HG02571 (cell line): ENCODE measurements around the gene MNT.
A peak's percentile ranks its signal among the peaks of the same experiment; 100 is the strongest.
"Not testable (repeated sequence)": the region's sequence is repeated elsewhere in the genome, so short reads cannot be mapped to it uniquely, and the experiment has no call there.

Experiments used
- ATAC-seq: cut with Tn5 transposase; IDR thresholded peaks from one replicate; pipeline ENCODE4 v1.9.1; 2021; ENCODE audit warnings: mild to moderate bottlenecking, moderate library complexity; ENCODE audit not compliant: unreplicated experiment

MNT gene

GRCh38 chr17:2400877-2401425 is at the start of gene MNT:
Gene MNT, minus strand, starts transcription at chr17:2401060. Its CDS starts 348 bp downstream, at chr17:2400712.
- peak; percentile 29 for ATAC-seq

GRCh38 chr17:2450016-2450650 is 49.3 kb upstream of the MNT start:
- ATAC-seq, result no peak

- ATAC-seq, result no peak
Measured at GRCh38 chr17:2449486-2449885, 48.6 kb upstream of the MNT start.

- ATAC-seq, result not testable (repeated sequence)
Measured at GRCh38 chr17:2447479-2447878, 46.6 kb upstream of the MNT start.

GRCh38 chr17:2445638-2446037 is 44.8 kb upstream of the MNT start:
- no peak for ATAC-seq

GRCh38 chr17:2444382-2444781 is 43.5 kb upstream of the MNT start:
- no peak for ATAC-seq

GRCh38 chr17:2442166-2442565 is 41.3 kb upstream of the MNT start:
- ATAC-seq, result no peak

- no peak for ATAC-seq
Measured at GRCh38 chr17:2440930-2441329, 40.1 kb upstream of the MNT start.

GRCh38 chr17:2439997-2440396 is 39.1 kb upstream of the MNT start:
- ATAC-seq, result not testable (repeated sequence)

GRCh38 chr17:2438823-2439222 is 38.0 kb upstream of the MNT start:
- ATAC-seq, result no peak

GRCh38 chr17:2436316-2436905 is 35.6 kb upstream of the MNT start:
- no peak for ATAC-seq

- no peak for ATAC-seq
Measured at GRCh38 chr17:2435862-2436261, 35.0 kb upstream of the MNT start.

- ATAC-seq, result no peak
Measured at GRCh38 chr17:2435181-2435741, 34.4 kb upstream of the MNT start.

GRCh38 chr17:2433696-2434095 is 32.8 kb upstream of the MNT start:
- ATAC-seq, result no peak

GRCh38 chr17:2427910-2428309 is 27.1 kb upstream of the MNT start:
- no peak for ATAC-seq

- no peak for ATAC-seq
Measured at GRCh38 chr17:2427215-2427614, 26.4 kb upstream of the MNT start.

GRCh38 chr17:2423271-2423670 is 22.4 kb upstream of the MNT start:
- ATAC-seq, result no peak

- no peak for ATAC-seq
Measured at GRCh38 chr17:2421315-2422147, 20.7 kb upstream of the MNT start.

- no peak for ATAC-seq
Measured at GRCh38 chr17:2420176-2420575, 19.3 kb upstream of the MNT start.

GRCh38 chr17:2419486-2419885 is 18.6 kb upstream of the MNT start:
- ATAC-seq, result no peak

- ATAC-seq, result no peak
Measured at GRCh38 chr17:2418572-2418971, 17.7 kb upstream of the MNT start.
